ENCODE results near the gene ELL2.

ELL2 gene

GRCh38 chr5:95946451-95946850 lies 15.2 kb downstream of the ELL2 start:
- Histone ChIP-seq H3K4me1 (ENCODE audit: control insufficient read depth in 1 of 2, insufficient read depth in 1 of 2, low read depth in 1 of 2, low read length in 1 of 2) (peaks cover 7 to 13% of the 10 kb centered on the region in 2 experiments), H3K27ac (no peak overlapping the region), H3K36me3 (no peaks in the 10 kb centered on the region), H3K27me3 (no peaks in the 10 kb centered on the region), H3K9me3 (no peaks in the 10 kb centered on the region), H3K4me3 (ENCODE audit: low read depth in 1 of 2, low read length in 1 of 2) (no peak overlapping the region)
- TF ChIP-seq CTCF (IDR thresholded peaks at IDR 0.05) = no peak

DNA sequence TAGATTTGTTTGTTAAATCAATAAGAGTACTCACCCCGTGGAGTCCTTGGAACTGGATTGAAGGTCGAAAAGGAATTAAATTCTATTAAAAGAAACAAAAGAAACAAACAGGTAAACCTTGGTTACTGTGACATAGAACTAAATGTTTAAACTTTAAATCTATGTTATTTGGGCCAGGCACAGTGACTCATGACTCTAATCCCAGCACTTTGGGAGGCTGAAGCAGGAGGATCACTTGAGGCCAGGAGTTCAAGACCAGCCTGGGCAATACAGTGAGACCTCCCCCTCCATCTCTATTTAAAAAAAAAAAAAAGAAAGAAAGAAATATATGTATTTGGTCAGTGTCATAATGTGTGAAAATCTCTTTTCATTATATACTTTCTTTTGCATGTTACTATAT lies 18.7 kb downstream of the ELL2 start:
- Histone ChIP-seq H3K4me1 (ENCODE audit: control insufficient read depth in 1 of 2, insufficient read depth in 1 of 2, low read depth in 1 of 2, low read length in 1 of 2) (peaks cover 7 to 13% of the 10 kb centered on the region in 2 experiments), H3K27me3 (no peaks in the 10 kb centered on the region), H3K27ac (no peak overlapping the region), H3K9me3 (no peaks in the 10 kb centered on the region), H3K4me3 (ENCODE audit: low read depth in 1 of 2, low read length in 1 of 2) (no peak overlapping the region), H3K36me3 (no peaks in the 10 kb centered on the region)
- TF ChIP-seq CTCF (IDR thresholded peaks at IDR 0.05) = no peak

GRCh38 chr5:95942414-95942813 lies 19.2 kb downstream of the ELL2 start:
- Histone ChIP-seq H3K27ac (no peak overlapping the region), H3K4me3 (ENCODE audit: low read depth in 1 of 2, low read length in 1 of 2) (no peak overlapping the region), H3K27me3 (no peaks in the 10 kb centered on the region), H3K9me3 (no peaks in the 10 kb centered on the region), H3K36me3 (no peaks in the 10 kb centered on the region), H3K4me1 (ENCODE audit: control insufficient read depth in 1 of 2, insufficient read depth in 1 of 2, low read depth in 1 of 2, low read length in 1 of 2) (peaks cover 7 to 13% of the 10 kb centered on the region in 2 experiments)
- no peak for TF ChIP-seq CTCF (IDR thresholded peaks at IDR 0.05)

- Histone ChIP-seq H3K4me1 (ENCODE audit: control insufficient read depth in 1 of 2, insufficient read depth in 1 of 2, low read depth in 1 of 2, low read length in 1 of 2) (peaks cover 7 to 13% of the 10 kb centered on the region in 2 experiments), H3K27ac (no peak overlapping the region), H3K27me3 (no peaks in the 10 kb centered on the region), H3K9me3 (no peaks in the 10 kb centered on the region), H3K36me3 (no peaks in the 10 kb centered on the region), H3K4me3 (ENCODE audit: low read depth in 1 of 2, low read length in 1 of 2) (no peak overlapping the region)
- TF ChIP-seq CTCF (IDR thresholded peaks at IDR 0.05) = no peak
Measured at GRCh38 chr5:95941756-95942155, 19.9 kb downstream of the ELL2 start.

- Histone ChIP-seq H3K27ac (no peak overlapping the region), H3K36me3 (no peaks in the 10 kb centered on the region), H3K4me3 (ENCODE audit: low read depth in 1 of 2, low read length in 1 of 2) (no peak overlapping the region)
Measured at GRCh38 chr5:95940758-95941682, 20.6 kb downstream of the ELL2 start.

More at GRCh38 chr5:95940758-95941682, 20.6 kb downstream of the ELL2 start:
- no peak for TF ChIP-seq CTCF (IDR thresholded peaks at IDR 0.05)
- Histone ChIP-seq H3K4me1 (ENCODE audit: control insufficient read depth in 1 of 2, insufficient read depth in 1 of 2, low read depth in 1 of 2, low read length in 1 of 2) (peaks cover 7 to 9% of the 10 kb centered on the region in 2 experiments), H3K27me3 (no peaks in the 10 kb centered on the region), H3K9me3 (no peaks in the 10 kb centered on the region)

Data from neutrophil (primary cell).